GM06990 (cell line): Measurements from ENCODE around the gene TALDO1.
A peak's percentile ranks its signal among the peaks of the same experiment; 100 is the strongest.

Experiments used
- DNase-seq: peaks from one replicate; pipeline ENCODE4 v3.0.0-alpha.2; 2011; ENCODE audit not compliant: insufficient read length; ENCODE audit errors: extremely low read depth
- H3K27me3 ChIP-seq: replicated peaks from 2 replicates; pipeline ENCODE4 v1.6.0; 2011; ENCODE audit warnings: low read length; ENCODE audit not compliant: control insufficient read depth, insufficient read depth
- H3K36me3 ChIP-seq: 2 replicates; pipeline ENCODE4 v1.5.1; 2011; ENCODE audit warnings: low read length; ENCODE audit not compliant: control insufficient read depth, insufficient read depth
- H3K4me3 ChIP-seq: replicated peaks from 2 replicates; pipeline ENCODE4 v1.5.1; 2011; ENCODE audit warnings: low read depth, mild to moderate bottlenecking, control low read depth, low read length
- TF ChIP-seq, protein P1 (sequence below): IDR thresholded peaks from 2 replicates; pipeline ENCODE4 v1.5.1; 2011; ENCODE audit warnings: low read length, control low read depth, mild to moderate bottlenecking, inconsistent platforms; ENCODE audit not compliant: insufficient read depth, poor library complexity, severe bottlenecking

Gene TALDO1

DNA sequence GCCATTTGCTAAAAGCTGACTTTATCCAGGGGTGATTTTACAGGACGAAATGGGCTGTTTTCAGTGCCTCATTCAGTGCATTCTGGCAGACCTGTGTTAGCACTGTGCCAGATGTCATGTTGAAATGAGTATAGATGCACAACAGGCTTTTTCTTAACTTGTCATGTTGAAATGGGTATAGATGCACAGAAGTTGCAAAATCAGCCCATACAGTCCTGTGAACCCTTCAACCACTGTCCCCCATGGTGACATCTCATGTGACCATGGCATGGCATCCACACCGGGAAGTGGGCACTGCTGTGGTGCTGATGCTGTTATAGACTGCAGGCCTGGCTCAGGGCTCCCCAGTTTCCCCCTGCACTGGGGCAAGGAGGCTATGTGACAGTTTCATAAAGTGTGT is 2.5 kb downstream of the TALDO1 start:
- TF ChIP-seq, protein P1, sequence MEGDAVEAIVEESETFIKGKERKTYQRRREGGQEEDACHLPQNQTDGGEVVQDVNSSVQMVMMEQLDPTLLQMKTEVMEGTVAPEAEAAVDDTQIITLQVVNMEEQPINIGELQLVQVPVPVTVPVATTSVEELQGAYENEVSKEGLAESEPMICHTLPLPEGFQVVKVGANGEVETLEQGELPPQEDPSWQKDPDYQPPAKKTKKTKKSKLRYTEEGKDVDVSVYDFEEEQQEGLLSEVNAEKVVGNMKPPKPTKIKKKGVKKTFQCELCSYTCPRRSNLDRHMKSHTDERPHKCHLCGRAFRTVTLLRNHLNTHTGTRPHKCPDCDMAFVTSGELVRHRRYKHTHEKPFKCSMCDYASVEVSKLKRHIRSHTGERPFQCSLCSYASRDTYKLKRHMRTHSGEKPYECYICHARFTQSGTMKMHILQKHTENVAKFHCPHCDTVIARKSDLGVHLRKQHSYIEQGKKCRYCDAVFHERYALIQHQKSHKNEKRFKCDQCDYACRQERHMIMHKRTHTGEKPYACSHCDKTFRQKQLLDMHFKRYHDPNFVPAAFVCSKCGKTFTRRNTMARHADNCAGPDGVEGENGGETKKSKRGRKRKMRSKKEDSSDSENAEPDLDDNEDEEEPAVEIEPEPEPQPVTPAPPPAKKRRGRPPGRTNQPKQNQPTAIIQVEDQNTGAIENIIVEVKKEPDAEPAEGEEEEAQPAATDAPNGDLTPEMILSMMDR: no peak
- DNase-seq: no peak
- Histone ChIP-seq H3K27me3 (no peaks in the 10 kb centered on the region), H3K36me3 (no peaks in the 10 kb centered on the region; the same call in none of the 2 replicates), H3K4me3 (no peak overlapping the region)

DNA sequence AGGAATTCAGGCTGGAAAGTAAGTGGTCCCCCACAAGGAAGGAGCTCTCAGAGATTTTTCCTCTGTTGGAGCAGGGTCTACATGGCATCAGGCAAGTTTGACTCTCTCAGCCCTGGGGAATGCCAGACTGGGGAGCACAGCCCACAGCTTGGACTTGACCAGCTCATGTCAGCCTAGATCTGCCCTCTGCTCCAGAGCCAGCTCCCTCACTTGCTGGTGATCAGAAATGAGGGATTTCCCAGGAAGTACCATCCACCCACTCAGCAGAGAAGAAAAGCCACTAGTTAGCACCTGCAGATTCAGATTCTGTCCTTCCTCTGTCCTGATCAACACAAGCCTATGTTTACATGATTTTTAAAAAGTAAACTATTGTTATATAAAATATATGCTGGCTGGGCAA is 13.0 kb downstream of the TALDO1 start:
- Histone ChIP-seq H3K36me3 (peaks cover 39% of the 10 kb centered on the region), H3K4me3 (no peak overlapping the region), H3K27me3 (no peaks in the 10 kb centered on the region)
- no peak for DNase-seq
- TF ChIP-seq, protein P1: no peak

DNA sequence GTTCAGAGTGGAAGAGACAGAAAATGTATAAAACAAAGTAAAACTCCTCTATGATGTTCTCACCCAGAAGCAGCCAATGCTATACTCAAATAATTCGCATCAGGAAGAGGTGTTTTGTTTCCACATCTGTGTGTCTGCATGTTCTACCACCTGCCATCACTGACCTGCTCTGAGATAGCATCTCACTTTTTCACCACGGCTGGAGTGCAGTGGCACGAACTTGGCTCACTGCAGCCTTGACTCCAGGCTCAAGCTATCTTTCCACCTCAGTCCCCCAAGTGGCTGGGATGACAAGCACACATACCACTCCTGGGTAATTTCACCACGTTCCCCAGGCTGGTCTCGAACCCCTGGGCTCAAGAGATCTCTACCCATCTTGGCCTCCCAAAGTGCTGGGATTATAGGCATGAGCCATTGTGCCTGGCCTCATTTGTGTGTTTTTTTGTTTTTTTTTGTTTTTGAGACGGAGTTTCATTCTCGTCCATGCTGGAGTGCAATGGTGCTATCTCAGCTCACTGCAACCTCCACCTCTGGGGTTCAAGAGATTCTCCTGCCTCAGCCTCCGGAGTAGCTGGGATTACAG is 14.4 kb downstream of the TALDO1 start:
- Histone ChIP-seq H3K4me3 (no peak overlapping the region), H3K36me3 (peaks cover 43% of the 10 kb centered on the region), H3K27me3 (no peaks in the 10 kb centered on the region)
- TF ChIP-seq, protein P1: no peak
- no peak for DNase-seq

DNA sequence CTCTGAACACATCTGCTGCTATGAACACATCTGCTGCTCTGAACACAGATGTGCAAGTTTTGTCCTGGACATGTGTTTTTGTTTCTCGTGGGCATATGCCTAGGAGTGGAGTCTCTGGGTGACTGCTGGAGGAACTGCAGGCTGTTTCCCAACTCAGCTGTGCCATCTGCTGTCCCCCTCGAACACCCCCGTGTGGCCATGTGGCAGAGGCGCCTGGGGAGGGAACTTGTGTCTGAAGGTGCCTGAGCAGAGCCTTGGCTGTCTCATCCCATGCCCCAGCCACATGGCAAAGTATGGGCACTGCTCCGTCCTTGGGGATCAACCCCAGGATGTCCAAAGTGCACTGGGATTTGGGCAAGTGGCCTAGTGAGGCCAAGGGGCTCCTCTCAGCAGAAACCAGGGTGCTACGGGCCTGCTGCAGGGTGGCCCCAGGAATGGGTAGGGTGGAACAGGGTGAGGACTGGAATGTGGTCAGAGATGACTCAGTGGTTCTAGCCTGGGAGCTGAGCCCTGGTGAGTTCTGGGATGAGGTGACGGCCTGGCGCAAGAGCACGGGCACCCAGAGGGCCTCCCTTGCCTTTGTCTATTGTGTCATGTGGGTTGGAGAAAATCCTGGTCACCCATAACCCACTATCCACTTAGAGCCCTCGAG is 15.3 kb downstream of the TALDO1 start:
- H3K4me3 ChIP-seq: no peak overlapping the region
- DNase-seq: no peak
- TF ChIP-seq, protein P1: peak; percentile 35
- H3K36me3 ChIP-seq: peaks cover 45% of the 10 kb centered on the region
- H3K27me3 ChIP-seq: no peaks in the 10 kb centered on the region

DNA sequence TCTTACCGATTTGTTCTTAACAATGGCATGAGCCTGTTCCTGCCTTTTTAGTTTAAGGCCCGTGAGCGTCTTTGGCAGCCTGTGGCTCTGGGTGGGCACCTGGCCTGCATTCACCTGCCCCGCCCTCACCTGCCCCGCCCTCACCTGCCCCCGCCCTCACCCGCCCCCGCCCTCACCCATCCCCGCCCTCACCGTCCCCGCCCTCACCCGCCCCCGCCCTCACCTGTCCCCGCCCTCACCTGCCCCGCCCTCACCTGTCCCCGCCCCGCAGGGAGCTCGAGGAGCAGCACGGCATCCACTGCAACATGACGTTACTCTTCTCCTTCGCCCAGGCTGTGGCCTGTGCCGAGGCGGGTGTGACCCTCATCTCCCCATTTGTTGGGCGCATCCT is 15.8 kb downstream of the TALDO1 start:
- DNase-seq: no peak
- Histone ChIP-seq H3K4me3 (no peak overlapping the region), H3K27me3 (no peaks in the 10 kb centered on the region), H3K36me3 (peaks cover 43% of the 10 kb centered on the region)
- TF ChIP-seq, protein P1: no peak
